GM21515 (cell line): ENCODE data around the gene DNASE2.
A peak's percentile ranks its signal among the peaks of the same experiment; 100 is the strongest.
"Not testable (repeated sequence)": the region's sequence is repeated elsewhere in the genome, so short reads cannot be mapped to it uniquely, and the experiment has no call there.

Experiments
- ATAC-seq: cut with Tn5 transposase; IDR thresholded peaks from one replicate; pipeline ENCODE4 v1.9.1; 2021; ENCODE audit not compliant: unreplicated experiment

The DNASE2 gene

GRCh38 chr19:12881172-12881808 lies at the start of gene DNASE2:
Gene DNASE2 (minus strand): TSS chr19:12881449. CDS start chr19:12881375, 74 bp downstream.
- ATAC-seq: peak; percentile 63

GRCh38 chr19:12930002-12930645 lies 48.9 kb upstream of the DNASE2 start:
- no peak for ATAC-seq

GRCh38 chr19:12924621-12925310 lies 43.5 kb upstream of the DNASE2 start:
- no peak for ATAC-seq

GRCh38 chr19:12922959-12923358 lies 41.7 kb upstream of the DNASE2 start:
- ATAC-seq: no peak

- ATAC-seq: no peak
These were observed 39.8 kb upstream of the DNASE2 start for GRCh38 chr19:12921047-12921446.

- no peak for ATAC-seq
These were observed 37.0 kb upstream of the DNASE2 start for GRCh38 chr19:12918253-12918652.

GRCh38 chr19:12915860-12916259 lies 34.6 kb upstream of the DNASE2 start:
- not testable (repeated sequence) for ATAC-seq

- no peak for ATAC-seq
These were observed 32.8 kb upstream of the DNASE2 start for GRCh38 chr19:12913851-12914690.

- ATAC-seq: no peak
These were observed 31.8 kb upstream of the DNASE2 start for GRCh38 chr19:12913011-12913561.

- ATAC-seq: no peak
These were observed 31.3 kb upstream of the DNASE2 start for GRCh38 chr19:12912571-12912970.

GRCh38 chr19:12907166-12907565 lies 25.9 kb upstream of the DNASE2 start:
- no peak for ATAC-seq

- no peak for ATAC-seq
These were observed 18.8 kb upstream of the DNASE2 start for GRCh38 chr19:12899891-12900518.

- no peak for ATAC-seq
These were observed 15.2 kb upstream of the DNASE2 start for GRCh38 chr19:12896460-12896859.

GRCh38 chr19:12893582-12893981 lies 12.3 kb upstream of the DNASE2 start:
- ATAC-seq: no peak

- no peak for ATAC-seq
These were observed 10.3 kb upstream of the DNASE2 start for GRCh38 chr19:12891553-12892021.

- peak; percentile 79 for ATAC-seq
These were observed 9.7 kb upstream of the DNASE2 start, which contains the start of gene GCDH for GRCh38 chr19:12890787-12891552. Gene GCDH (plus strand): TSS chr19:12891160. CDS start chr19:12891305, 145 bp downstream.

GRCh38 chr19:12890299-12890786 lies 9.1 kb upstream of the DNASE2 start:
- ATAC-seq: not testable (repeated sequence)

- ATAC-seq: no peak
These were observed 6.9 kb upstream of the DNASE2 start for GRCh38 chr19:12888006-12888603.
